Fibroblast of skin of left quadriceps (primary cell): Measurements from ENCODE around the gene CHST2.
"Not testable (repeated sequence)": the region's sequence is repeated elsewhere in the genome, so short reads cannot be mapped to it uniquely, and the experiment has no call there.

Experiments
- DNase-seq, 2 experiments: peaks; one replicate each; pipeline ENCODE4 v3.0.0-alpha.2; 2013; ENCODE audit warnings: low read depth in 2 of 2

Gene CHST2

GRCh38 chr3:143119009-143119914, at the start of gene CHST2:
Gene CHST2 (plus strand): TSS chr3:143119771. CDS start chr3:143120817, 1,046 bp downstream.
- DNase-seq = peak; percentile 48 to 54

DNA sequence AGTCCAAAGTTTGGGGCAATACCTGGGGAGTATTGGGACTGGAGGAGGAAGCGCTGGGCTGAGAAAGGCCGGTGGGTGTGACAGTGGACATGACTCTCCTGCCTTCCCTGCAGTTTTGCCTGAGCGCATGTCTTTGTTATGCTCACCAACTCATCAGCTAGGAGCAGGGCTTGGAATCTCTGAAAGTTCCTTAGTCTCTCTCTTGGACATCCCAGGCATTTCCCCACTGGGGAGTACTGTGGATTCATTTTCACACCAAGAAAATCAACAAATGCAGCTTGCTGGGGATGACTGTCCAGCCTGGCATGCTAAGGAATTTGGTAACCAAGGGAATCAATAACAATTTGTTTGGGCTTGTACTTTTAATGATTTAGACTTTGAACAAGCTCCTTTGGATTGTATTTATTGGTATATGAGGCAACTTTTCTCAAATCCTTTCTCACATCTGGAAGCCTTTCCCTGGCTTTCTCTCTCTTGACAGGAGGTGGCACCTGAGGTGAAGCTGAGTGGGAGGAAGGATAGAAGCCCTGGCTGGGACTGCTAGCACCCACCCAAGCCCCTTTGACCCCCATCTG, 48.5 kb upstream of the CHST2 start:
- DNase-seq = peak; percentile 57 to 62

- DNase-seq = no peak
These were observed 47.8 kb upstream of the CHST2 start for GRCh38 chr3:143071776-143072175.

GRCh38 chr3:143072298-143073020, 47.1 kb upstream of the CHST2 start:
- DNase-seq = not testable (repeated sequence)

DNA sequence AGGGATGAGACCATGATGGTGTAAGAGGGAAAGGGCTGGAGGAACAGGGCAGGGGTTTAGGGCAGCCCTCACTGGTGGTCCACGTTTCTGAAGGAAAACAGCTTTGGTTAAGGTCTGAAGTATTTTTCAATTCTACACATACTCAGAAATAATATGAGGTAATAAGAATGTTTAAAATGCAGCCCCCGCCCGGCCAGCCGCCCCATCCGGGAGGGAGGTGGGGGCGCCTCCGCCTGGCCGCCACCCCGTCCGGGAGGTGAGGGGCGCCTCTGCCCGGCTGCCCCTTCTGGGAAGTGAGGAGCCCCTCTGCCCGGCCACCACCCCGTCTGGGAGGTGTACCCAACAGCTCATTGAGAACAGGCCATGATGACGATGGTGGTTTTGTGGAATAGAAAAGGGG, 46.0 kb upstream of the CHST2 start:
- DNase-seq = not testable (repeated sequence)

DNA sequence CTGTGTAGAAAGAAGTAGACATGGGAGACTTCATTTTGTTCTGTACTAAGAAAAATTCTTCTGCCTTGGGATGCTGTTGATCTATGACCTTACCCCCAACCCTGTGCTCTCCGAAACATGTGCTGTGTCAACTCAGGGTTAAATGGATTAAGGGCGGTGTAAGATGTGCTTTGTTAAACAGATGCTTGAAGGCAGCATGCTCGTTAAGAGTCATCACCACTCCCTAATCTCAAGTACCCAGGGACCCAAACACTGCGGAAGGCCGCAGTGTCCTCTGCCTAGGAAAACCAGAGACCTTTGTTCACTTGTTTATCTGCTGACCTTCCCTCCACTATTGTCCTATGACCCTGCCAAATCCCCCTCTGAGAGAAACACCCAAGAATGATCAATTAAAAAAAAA, 45.6 kb upstream of the CHST2 start:
- not testable (repeated sequence) for DNase-seq

DNA sequence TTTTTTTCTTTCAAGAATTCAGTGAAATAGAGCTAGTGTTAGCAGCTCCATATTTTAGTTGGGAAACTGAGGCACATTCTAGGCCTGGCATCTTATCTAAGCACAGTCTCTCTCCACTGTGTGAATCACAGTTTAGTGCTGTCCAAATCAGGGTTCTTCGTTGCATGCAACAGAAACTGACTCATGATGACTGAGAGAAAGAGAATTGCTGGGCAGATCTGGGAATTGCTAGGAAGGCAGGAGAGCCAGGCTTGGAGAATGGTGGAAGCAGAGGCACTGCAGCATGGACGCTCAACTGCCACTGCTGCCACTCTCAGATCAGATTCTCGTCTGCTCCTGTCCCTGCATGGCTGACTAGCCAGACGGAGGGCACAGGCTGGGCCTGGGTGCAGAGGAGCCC, 40.7 kb upstream of the CHST2 start:
- no peak for DNase-seq

DNA sequence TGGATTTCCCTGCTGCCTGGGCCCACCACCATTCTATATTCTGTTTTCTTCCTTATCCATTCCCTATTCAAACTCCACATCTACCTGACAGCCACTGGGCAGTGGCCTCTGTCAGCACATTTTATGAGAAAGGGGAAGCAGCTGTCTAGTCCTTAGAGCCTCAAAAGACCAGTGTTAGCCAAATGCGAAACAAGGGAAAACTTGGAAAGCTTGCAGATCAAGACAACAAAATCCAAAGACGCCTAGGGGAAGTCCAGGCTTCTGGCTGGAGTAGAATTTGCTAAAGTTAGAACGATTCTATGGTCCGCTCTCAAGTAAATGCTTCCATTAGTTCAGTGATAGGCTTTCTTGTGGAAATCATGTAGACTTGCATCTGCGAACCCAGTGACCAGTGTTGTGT, 39.4 kb upstream of the CHST2 start:
- DNase-seq = no peak

DNA sequence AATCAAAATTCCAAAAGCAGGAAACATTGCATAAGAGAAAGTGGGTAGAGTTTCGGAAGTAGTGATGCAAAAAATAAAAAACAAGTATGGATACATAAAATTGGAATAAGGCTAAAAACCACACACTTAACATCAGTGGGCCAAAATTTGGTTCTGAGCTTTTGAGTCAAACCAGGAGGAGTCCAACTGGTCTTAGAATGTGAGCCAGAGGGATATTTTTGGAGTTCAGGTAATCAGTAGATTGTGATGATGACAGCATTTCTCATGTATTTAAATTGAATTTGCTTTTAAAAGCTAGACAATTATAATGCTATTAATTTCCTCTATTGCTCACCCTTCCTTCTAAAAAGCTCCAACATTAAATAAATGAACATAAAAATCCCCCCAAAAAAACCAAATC, 38.2 kb upstream of the CHST2 start:
- DNase-seq = no peak

DNA sequence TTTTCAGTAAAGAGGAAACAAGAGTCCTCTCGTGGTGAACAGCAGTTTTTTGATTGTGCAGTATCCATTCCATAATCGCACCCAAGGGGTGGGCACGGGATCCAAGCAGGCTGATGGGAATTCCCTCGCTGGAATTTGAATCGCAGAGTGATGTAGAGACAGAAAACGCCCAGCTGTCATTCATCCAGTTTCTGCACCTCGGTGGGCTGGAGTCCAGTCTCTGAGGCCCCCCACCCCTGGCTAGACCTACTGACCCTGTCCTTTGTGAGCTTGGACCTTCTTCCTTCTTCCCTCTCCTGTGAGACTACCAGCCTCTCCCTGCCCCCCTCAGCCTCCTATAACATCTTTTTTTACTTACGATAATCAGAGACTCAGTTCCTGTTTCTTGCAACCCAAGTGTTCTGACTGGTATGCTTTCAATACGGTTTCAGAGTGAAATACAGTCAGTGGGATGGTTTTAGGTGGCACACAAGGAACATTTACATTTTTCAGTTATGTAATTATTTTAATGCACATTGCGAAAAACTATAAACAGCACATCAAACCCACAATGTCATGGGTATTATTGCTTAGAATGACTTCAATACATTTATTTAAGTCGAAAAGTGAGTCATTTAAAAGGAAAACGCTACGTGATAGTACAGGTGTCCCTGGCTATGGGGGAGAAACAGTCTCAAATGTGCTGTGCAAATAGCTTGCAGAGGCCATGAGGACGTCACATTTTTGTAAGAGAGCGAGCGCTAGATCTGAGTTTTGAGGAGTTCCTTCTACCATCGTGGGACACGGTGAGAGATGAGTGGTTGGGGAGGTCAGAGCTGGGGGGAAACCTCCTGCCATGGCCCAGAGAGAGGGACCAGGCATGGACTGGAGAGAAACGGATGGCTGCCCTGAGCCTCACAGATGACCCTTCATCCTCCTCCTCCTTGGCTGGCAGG, 37.5 kb upstream of the CHST2 start:
- no peak for DNase-seq

DNA sequence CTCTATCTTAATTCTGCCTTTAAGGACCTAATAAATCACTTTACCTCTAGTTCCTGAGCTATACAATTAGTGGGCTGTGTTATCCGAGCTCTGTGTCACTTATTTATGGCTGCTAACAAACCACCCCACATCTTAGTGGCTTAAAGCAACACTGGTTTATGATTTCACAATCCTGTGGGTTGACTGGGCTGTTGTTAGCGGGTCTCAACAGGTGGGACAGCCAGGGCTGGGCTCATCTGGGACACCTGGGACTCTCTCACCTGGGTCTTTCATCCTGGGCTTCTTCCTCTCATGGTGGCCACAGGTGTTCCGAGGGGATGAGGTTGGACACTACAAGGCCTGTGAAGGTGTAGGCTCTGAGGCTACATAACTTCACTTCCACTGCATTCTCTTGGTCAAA, 35.8 kb upstream of the CHST2 start:
- DNase-seq = no peak

- DNase-seq = no peak
These were observed 34.5 kb upstream of the CHST2 start for GRCh38 chr3:143084856-143085731.

- DNase-seq = no peak
These were observed 30.7 kb upstream of the CHST2 start for GRCh38 chr3:143088835-143089234.

DNA sequence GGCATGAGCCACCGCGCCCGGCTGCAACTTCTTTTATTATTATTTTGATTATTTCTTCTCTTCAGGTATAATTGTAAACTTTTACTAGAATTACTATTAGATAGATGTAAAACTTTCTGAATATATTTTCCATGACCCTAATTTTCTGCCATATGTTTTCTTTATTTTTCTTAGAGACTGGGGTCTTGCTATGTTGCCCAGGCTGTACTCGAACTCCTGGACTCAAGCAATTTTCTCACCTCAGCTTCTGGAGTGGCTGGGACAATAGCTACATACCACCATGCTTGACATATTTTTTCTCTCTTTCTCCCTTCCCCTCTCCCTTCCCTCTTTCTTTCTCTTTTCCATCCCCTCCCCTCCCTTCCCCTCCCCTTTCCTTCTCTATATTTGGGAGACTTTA, 29.6 kb upstream of the CHST2 start:
- no peak for DNase-seq

DNA sequence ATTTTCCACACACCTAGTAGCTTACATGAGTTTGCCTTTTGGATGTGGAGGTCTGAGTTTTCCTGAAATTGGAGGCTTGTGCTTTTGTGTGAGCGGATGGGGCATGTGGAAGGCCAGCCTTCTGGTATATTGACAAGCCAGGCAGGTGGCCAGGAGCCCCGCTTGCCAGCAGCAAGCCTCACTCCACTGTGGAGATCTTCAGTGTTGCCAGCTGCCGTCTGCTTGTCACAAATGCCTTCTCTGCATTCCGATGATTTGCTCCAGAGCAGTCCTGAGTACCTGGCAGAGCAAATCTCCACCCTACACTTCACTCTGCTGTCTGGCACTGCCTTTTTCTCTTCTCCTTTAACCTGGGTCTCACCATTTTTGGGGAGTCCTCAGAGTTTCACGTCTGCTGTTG, 29.1 kb upstream of the CHST2 start:
- no peak for DNase-seq

GRCh38 chr3:143090976-143091837, 28.4 kb upstream of the CHST2 start:
- DNase-seq = no peak

GRCh38 chr3:143092191-143092590, 27.4 kb upstream of the CHST2 start:
- DNase-seq = no peak

- DNase-seq = no peak
These were observed 23.8 kb upstream of the CHST2 start for GRCh38 chr3:143095813-143096212.

DNA sequence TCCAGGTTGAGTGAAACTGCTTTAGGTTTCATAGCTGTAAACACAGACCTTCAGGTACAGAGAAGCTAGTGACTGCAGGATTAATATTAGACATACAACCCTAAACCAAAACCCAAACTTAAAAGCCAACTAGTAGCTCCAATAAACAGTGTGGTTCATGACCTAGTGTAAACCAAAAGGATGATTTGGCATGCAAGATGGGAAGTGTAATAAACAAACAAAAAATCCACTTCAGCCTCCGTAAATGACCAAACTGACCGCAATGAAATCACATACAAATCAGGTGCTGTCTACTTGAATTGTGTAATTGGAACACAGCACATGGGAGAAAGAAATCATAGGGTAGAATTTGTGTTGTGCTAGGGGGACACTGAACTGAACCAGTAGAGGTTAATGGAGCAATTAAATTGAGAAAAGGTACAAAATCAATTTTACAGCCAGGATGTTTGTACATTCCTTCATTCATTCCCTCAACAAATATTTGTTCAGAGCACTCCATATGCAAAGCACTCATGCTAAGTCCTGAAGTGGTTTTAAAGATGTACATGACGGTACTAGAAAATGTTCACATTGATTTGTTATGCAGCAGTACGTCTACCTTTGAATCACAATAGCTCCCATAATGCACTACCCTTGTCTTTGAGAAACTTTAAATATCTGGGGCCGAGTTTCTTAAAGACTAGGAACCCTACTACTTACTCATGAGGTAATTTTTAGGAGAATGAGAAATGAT, 21.4 kb upstream of the CHST2 start:
- no peak for DNase-seq
